Tibial artery (tissue), 4 donors: ENCODE data around the gene CUL3.

Source experiments
- DNase-seq, 2 donors: peaks; one replicate each; pipeline ENCODE4 v3.0.0-alpha.2; 2019
- H3K27ac ChIP-seq, 2 donors: fragments of 200-600 bp; sonication (generic) in 1 of 2; 1 replicate in 1 of 2; 2 replicates in 1 of 2; pipeline ENCODE4 v1.5.1; 2018 to 2019; ENCODE audit warnings: mild to moderate bottlenecking in 1 of 2
- H3K27me3 ChIP-seq, 2 donors: fragments of 200-600 bp; sonication (generic) in 1 of 2; one replicate each; pipeline versions ENCODE4 v1.5.1 to v1.6.0; 2016 to 2019
- H3K36me3 ChIP-seq, 3 donors: fragments of 200-600 bp; sonication (generic) in 2 of 3; one replicate each; pipeline ENCODE4 v1.5.1; 2016 to 2019; ENCODE audit warnings: mild to moderate bottlenecking in 2 of 3
- H3K4me1 ChIP-seq, 4 donors: fragments of 200-600 bp; sonication (generic) in 2 of 4; 1 replicate in 3 of 4; 2 replicates in 1 of 4; pipeline ENCODE4 v1.5.1; 2016 to 2019
- H3K4me3 ChIP-seq, 2 donors: fragments of 200-600 bp; sonication (generic) in 1 of 2; 1 replicate in 1 of 2; 2 replicates in 1 of 2; pipeline ENCODE4 v1.5.1; 2018 to 2019; ENCODE audit warnings: mild to moderate bottlenecking in 2 of 2
- H3K9me3 ChIP-seq, 3 donors: fragments of 200-600 bp; sonication (generic) in 1 of 3; one replicate each; pipeline ENCODE4 v1.5.1; 2016 to 2019
- CTCF ChIP-seq, 2 experiments: fragments of 200-600 bp in 1 of 2; fragments of 450-650 bp in 1 of 2; IDR thresholded peaks; one replicate each; pipeline ENCODE4 v1.5.1; 2017 to 2019; ENCODE audit warnings: antibody characterized with exemption in 2 of 2, mild to moderate bottlenecking in 1 of 2, moderate library complexity in 1 of 2
- intact Hi-C: fragments of 100-400 bp; cut with DNase I; formaldehyde crosslinking; loops from one replicate; pipeline ENCODE4 v1.15.0; 2023; ENCODE audit warnings: low total_unique reads

The CUL3 gene

DNA sequence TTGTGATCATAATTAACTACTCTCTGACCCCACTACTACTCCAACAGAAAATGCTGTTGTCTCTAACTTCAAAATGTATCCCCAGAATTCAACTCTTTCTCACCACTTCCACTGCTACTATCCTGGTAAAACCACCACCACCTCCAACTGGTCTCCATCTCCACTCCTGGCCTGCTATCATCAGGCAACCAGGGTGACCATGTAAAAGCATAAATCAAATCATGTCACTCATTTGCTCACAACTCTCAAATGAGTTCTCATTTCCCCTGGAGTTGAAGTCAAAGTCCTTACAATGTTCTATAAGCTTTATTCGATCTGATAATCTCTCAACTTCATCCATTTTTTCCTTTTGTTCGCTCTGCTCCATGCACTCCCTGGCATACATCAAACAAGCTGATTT lies 24.6 kb downstream of the CUL3 start:
- TF ChIP-seq CTCF (IDR thresholded peaks at IDR 0.05), result no peak
- no peaks in the 10 kb centered on the region for H3K9me3 ChIP-seq
- H3K4me3 ChIP-seq, result no peak overlapping the region
- H3K4me1 ChIP-seq, result peaks cover 0 to 88% (median 20%) of the 10 kb centered on the region in 4 donors
- intact Hi-C loops, result no loop called here
- H3K27ac ChIP-seq, result no peak overlapping the region
- H3K36me3 ChIP-seq, result no peaks in the 10 kb centered on the region
- no peak for DNase-seq
- H3K27me3 ChIP-seq, result no peaks in the 10 kb centered on the region

GRCh38 chr2:224557610-224558009 lies 27.6 kb downstream of the CUL3 start:
- Histone ChIP-seq H3K36me3 (no peaks in the 10 kb centered on the region), H3K9me3 (no peaks in the 10 kb centered on the region), H3K4me3 (no peak overlapping the region), H3K27me3 (no peaks in the 10 kb centered on the region), H3K27ac (no peak overlapping the region), H3K4me1 (peaks cover 0 to 70% (median 18%) of the 10 kb centered on the region in 4 donors)
- no peak for TF ChIP-seq CTCF (IDR thresholded peaks at IDR 0.05)
- DNase-seq, result no peak
- intact Hi-C loops, result no loop called here

- Histone ChIP-seq H3K9me3 (no peaks in the 10 kb centered on the region), H3K4me1 (peaks cover 0 to 66% (median 16%) of the 10 kb centered on the region in 4 donors), H3K27ac (no peak overlapping the region), H3K4me3 (no peak overlapping the region), H3K27me3 (no peaks in the 10 kb centered on the region), H3K36me3 (no peaks in the 10 kb centered on the region)
- intact Hi-C loops, result no loop called here
- TF ChIP-seq CTCF (IDR thresholded peaks at IDR 0.05), result no peak
- DNase-seq, result no peak
These were observed 28.8 kb downstream of the CUL3 start for GRCh38 chr2:224556381-224556780.

DNA sequence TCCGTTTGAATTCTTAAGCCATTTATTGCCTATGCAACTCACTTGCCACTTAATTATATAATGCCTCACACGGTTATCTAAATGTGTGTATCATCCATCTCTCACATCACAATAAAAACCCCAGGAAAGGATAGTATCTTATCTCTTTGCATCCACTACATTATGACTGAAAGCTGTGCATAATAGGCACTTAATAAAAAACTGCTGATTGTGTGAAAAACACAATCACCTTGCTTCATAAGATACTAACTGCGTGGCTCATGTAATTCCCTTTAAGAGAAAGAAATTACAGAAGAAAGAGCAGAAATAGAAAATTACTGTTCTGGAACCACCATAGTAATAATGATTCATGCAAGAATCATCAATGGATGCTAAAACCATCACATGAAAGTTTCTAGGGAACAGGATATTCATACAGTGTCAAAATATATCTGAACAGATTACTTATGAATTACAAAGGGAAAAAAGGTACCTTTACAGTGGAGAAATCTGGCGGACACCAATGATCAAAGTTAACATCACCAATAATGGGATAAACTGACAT lies 29.3 kb downstream of the CUL3 start:
- Histone ChIP-seq H3K36me3 (no peaks in the 10 kb centered on the region), H3K9me3 (no peaks in the 10 kb centered on the region), H3K27me3 (no peaks in the 10 kb centered on the region), H3K4me1 (peaks cover 0 to 61% (median 14%) of the 10 kb centered on the region in 4 donors), H3K27ac (no peak overlapping the region), H3K4me3 (no peak overlapping the region)
- intact Hi-C loops, result no loop called here
- DNase-seq, result no peak
- TF ChIP-seq CTCF (IDR thresholded peaks at IDR 0.05), result no peak

- Histone ChIP-seq H3K4me3 (no peak overlapping the region), H3K36me3 (no peaks in the 10 kb centered on the region), H3K27me3 (no peaks in the 10 kb centered on the region), H3K27ac (no peak overlapping the region), H3K9me3 (no peaks in the 10 kb centered on the region), H3K4me1 (peaks cover 0 to 30% (median 4%) of the 10 kb centered on the region in 4 donors)
- TF ChIP-seq CTCF (IDR thresholded peaks at IDR 0.05), result no peak
- intact Hi-C loops, result no loop called here
- DNase-seq, result no peak
These were observed 32.4 kb downstream of the CUL3 start for GRCh38 chr2:224552771-224553170.

GRCh38 chr2:224551693-224552092 lies 33.5 kb downstream of the CUL3 start:
- peaks cover 0 to 33% (median 4%) of the 10 kb centered on the region in 4 donors for H3K4me1 ChIP-seq
- no peaks in the 10 kb centered on the region for H3K27me3 ChIP-seq
- H3K27ac ChIP-seq, result no peak overlapping the region
- no peaks in the 10 kb centered on the region for H3K36me3 ChIP-seq
- intact Hi-C loops, result no loop called here
- DNase-seq, result no peak
- no peak overlapping the region for H3K4me3 ChIP-seq
- no peaks in the 10 kb centered on the region for H3K9me3 ChIP-seq
- no peak for TF ChIP-seq CTCF (IDR thresholded peaks at IDR 0.05)
